GM10266 (cell line): ENCODE measurements around the gene SPTB.

Experiments
- DNase-seq: peaks from one replicate; pipeline ENCODE4 v3.0.0; 2012; ENCODE audit errors: extremely low spot score
- TF ChIP-seq, protein P1 (sequence below): IDR thresholded peaks from 2 replicates; pipeline ENCODE4 v1.5.1; 2012; ENCODE audit warnings: mild to moderate bottlenecking, low read depth; ENCODE audit not compliant: control insufficient read depth, insufficient read depth; ENCODE audit errors: missing control alignments

SPTB gene

DNA sequence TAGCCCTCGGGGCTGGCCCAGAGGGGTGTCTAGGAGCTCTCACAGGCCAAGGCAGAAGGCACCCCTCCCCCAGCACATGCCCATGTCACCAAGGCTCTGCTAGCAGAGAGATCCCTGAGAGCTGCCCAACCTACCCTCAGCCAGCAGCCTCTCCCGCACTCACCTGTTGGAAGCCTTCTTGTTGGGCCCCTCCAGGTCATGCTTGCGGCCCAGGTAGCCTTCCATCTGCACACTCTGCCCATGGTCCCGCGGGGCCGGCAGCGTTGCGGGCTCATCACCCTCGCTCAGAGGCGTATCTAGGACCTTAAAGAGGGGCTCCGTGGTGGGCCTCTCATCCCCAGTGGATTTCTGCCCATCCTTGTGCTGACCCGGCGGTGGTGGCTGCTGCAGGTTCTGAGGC, 126.3 kb downstream of the SPTB start:
- TF ChIP-seq, protein P1, sequence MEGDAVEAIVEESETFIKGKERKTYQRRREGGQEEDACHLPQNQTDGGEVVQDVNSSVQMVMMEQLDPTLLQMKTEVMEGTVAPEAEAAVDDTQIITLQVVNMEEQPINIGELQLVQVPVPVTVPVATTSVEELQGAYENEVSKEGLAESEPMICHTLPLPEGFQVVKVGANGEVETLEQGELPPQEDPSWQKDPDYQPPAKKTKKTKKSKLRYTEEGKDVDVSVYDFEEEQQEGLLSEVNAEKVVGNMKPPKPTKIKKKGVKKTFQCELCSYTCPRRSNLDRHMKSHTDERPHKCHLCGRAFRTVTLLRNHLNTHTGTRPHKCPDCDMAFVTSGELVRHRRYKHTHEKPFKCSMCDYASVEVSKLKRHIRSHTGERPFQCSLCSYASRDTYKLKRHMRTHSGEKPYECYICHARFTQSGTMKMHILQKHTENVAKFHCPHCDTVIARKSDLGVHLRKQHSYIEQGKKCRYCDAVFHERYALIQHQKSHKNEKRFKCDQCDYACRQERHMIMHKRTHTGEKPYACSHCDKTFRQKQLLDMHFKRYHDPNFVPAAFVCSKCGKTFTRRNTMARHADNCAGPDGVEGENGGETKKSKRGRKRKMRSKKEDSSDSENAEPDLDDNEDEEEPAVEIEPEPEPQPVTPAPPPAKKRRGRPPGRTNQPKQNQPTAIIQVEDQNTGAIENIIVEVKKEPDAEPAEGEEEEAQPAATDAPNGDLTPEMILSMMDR: no peak
- no peak for DNase-seq

DNA sequence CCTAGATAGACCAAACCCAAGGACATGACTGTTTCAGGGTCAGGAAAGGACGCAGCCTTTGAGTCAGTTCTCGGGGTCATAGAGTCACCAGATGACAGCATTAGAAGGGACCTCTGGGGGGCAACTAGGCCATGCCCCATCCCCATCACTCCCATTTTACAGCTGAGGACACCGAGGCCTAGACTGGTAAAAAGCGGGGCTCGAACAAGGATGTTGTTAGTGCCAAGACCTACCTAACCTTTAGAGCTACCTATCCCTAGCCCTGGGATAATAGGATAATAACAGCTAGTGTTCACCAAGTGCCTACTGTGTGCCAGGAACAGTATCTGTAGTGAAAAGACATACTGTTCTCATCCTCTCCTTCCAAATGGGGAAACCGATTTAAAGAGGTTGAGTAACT, 126.8 kb downstream of the SPTB start:
- no peak for DNase-seq
- TF ChIP-seq, protein P1: no peak

- DNase-seq: no peak
- TF ChIP-seq, protein P1: no peak
These were observed 130.6 kb downstream of the SPTB start for GRCh38 chr14:64748995-64749714.

- TF ChIP-seq, protein P1: no peak
- DNase-seq: no peak
These were observed 131.2 kb downstream of the SPTB start for GRCh38 chr14:64748521-64748920.

DNA sequence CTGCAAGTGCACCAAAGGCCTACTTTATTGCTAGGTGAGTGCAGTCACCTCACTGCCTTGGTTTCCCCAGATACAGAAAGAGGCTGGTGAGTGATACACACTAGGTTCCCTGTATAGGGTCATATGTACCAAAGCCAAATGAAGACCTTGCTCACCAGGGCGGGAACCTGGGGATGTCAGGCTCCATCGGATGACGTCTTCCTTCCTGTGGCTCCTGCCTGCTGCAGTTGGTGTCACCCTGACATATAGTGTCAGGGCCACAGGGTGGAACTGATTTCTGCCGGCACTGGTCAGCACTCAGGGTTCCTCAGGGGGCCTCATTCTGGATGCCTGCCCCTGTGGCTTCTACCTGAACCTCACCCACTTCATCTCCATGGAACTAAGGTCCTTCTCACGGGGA, 132.4 kb downstream of the SPTB start:
- TF ChIP-seq, protein P1: no peak

DNA sequence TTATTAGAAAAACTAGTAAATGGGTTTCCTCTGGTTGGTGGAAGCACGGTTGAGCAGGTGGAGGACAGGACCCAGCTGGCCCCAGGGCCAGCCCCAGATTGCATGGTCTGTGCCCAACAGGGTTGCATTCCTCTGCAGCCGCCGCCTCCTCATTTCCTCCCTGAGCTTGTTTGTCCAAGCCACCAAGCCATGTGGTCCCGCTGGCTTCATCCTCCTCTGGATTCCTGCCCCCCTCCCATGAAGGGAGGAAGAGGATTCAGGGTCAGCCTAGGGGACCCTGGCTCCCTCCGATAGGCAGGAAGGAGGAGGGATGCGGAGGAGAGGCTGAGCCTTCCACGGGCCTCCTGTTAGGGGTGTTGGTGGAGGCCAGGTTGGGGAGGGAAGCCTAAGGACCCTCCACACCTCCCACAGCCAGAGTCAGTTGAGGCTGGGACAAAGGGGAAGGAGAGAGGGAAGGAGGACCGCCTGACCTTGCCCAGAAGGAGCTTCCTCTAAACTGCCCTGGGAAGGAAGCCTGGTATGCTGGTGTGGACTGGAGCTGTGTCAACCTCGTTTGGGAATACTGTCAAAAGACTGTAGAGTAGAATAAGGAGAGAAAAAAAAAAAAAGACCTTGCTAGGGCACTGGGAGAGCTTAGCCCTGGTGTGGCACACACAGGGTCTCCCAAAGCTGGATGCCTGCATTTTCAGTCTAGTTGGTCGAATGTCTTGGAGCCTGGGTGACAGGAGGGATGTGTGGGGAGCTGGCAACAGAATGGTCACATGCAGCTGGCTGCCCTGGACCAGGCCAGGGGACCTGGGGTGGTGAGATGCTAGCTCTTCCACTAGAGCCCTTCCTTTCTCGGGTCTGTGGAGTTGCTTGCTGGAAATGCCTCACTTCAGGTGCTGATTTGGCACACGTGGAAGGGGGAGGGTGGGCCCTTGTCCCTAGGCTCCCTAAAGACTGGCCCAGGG, 133.1 kb downstream of the SPTB start:
- TF ChIP-seq, protein P1: no peak
- no peak for DNase-seq

More for the DNA sequence above, 132.4 kb downstream of the SPTB start:
- no peak for DNase-seq

DNA sequence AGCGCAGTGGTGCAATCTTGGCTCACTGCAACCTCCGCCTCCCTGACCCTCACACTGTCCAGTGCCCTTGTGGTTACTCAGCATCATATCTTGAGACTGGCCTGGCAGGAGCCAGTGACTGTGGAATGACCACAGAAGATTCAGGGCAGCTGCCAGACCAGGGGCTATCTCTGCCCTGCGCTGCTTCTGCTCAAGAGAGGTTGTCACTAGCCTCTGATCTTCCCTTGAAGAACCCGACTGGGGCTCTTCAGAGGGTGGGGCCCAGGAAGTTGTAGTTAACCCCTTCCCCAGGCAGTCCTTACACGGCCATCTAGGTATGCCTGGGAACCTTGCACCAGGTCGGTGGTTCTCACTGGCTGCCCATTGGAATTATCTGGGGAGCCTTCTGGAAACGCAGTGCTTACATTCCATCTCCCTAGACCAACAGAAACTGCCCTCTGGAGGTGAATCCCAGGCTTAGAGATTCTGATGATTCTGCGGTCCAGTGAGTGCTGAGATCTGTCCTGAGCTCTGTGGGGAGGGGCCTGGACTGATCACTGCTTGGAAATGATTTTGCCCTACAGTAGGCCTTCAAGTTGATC, 134.1 kb downstream of the SPTB start:
- no peak for DNase-seq
- TF ChIP-seq, protein P1: no peak
